T-helper 22 cell (primary cell): ENCODE measurements around the gene CISD3.
A peak's percentile ranks its signal among the peaks of the same experiment; 100 is the strongest.

Experiments used
- DNase-seq: peaks from one replicate; pipeline ENCODE4 v3.0.0-alpha.2; 2020; ENCODE audit warnings: low read depth

CISD3 gene

DNA sequence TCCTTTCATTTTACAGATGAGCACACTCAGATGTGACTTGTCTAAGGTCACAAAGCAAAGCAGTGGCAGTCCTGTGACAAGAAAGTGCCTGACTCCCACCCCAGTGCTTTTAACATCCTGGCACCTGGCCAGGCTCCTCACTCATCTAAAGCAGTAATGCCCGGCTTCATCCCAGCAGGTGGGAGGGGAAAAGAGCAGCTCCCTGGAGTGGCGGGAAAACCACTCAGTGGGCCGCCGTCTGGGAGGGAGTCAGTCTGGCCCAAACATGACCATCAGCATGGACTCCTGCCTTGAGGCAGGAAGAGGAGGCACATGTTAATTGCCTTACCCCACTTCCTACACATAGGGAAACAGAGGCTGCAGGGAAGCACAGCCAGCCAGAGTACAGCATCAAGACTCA is 15.4 kb downstream of the CISD3 start:
- DNase-seq = no peak

DNA sequence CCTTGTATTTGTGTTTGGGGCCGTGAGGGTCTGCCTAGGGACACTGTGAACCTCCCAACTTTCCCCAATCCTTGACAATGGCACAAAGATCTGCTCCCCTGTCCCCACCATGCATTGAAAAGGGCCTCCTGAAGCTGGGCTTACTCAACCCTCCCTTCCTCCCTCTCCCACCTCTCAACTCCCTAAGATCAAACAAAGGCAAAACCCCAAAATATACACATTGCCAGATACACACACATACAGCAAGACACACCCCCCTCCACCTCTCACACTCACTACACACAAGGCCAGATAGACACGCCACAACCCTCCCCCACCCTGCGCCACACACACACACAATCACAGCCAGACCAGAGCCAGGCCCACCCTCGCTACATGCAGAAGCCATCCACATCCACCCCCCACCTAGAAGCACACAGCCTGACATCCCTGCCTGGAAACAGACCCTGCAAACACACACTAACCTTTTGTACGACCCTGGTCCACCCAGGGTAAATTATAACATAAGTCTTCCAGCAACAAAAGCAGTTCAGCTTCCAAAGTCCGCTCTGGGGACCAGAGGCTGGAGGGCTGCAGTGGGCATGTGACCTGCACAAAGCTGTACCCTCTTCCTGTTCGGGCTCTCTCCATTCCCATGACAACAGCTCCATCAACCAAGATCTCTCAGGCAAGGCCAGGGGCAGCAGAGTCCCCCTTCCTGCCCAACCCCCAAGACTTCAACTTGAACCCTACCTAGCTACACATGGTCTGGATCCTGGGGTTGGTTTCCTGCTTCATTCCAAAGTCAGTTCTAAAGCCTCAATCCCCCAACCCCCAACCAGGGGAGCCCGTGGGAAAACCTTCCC is 16.1 kb downstream of the CISD3 start:
- no peak for DNase-seq

DNA sequence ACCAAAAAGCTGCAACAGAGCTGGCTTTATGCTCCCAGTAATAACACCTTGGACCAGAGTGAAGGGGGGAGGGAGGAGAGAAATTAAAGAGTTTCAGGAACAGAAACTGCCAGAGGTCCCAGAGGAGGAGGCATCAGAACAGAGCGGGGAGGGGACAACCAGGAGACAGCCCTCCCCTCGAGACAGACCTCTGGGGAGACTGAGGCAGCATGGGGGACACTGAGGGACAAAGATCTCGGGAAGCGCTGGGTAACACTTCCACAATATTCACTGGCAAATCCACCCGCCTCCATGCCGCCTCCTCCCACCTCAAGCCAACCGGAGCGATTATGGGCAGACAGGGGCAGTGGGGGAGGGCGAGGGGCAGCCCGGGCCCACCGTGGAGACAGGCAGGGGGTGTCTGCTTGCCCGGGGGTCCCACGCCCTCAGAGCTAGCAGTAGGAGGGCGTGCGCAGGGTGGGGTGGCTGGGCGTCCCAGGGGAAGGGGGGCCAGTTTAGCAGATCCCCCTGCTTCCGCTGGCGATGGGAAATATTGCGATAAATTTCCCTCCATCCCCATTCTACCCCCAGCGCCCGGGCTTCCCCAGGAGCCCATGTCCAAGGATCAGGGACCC is 16.8 kb downstream of the CISD3 start:
- DNase-seq = no peak

DNA sequence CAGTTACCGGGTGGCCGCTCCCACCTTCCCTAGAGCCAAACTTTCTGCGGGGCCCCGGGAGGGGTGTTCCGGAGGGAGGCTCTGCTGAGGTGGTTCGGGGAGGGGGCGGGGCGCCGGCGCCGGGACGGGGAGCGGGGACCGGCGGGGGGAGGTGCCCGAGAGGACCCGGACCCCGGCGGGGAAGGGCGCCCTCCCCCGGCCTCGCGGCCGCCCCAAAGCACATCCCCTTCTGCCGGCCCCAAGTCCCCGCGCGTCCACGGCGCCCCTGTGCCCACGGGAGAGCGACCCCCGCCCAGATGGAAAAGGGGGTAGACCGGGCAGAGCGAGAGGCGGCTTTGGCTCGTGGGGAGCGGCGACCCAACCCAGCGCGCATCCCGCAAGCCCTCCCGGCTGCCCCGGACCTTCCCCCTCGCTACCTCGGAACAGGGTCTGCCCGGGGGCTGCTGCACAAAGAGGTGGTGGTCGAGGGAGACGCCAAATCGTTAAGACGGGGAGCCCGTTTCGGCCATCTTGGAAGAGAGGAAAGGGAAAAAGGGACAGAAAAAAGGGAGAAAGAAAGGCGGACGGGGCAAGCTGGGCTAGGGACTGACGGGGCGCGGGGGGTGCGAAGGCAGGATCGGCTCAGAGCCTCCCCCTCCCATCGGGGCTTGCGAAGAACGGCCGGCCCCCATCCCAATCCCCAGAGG is 17.5 kb downstream of the CISD3 start:
- no peak for DNase-seq

- no peak for DNase-seq
Measured at GRCh38 chr17:38748149-38748891, 18.2 kb downstream of the CISD3 start, which contains the start of gene PCGF2. Gene PCGF2 (minus strand): TSS chr17:38748336. CDS start chr17:38740402, 7,934 bp downstream.

DNA sequence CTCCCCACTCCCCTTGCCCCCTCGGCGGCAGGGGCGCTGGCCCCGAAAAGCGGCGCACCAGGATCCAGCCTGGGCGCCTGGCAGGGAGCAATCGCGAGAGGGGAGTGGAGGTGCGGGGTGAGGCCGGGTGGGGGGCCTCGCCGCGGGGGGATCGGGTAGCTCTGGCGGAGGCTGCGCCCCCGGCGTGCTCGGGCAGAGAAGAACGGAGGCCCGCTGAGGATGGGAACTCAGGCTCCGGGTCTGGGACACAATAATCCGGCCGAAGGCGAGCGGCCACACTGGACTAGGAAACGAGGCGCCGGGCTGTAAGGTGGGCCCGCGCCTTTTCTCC is 18.7 kb downstream of the CISD3 start:
- DNase-seq = no peak

GRCh38 chr17:38749223-38750043 is 19.3 kb downstream of the CISD3 start:
- no peak for DNase-seq

GRCh38 chr17:38750044-38750311 is 19.8 kb downstream of the CISD3 start:
- DNase-seq = no peak

DNA sequence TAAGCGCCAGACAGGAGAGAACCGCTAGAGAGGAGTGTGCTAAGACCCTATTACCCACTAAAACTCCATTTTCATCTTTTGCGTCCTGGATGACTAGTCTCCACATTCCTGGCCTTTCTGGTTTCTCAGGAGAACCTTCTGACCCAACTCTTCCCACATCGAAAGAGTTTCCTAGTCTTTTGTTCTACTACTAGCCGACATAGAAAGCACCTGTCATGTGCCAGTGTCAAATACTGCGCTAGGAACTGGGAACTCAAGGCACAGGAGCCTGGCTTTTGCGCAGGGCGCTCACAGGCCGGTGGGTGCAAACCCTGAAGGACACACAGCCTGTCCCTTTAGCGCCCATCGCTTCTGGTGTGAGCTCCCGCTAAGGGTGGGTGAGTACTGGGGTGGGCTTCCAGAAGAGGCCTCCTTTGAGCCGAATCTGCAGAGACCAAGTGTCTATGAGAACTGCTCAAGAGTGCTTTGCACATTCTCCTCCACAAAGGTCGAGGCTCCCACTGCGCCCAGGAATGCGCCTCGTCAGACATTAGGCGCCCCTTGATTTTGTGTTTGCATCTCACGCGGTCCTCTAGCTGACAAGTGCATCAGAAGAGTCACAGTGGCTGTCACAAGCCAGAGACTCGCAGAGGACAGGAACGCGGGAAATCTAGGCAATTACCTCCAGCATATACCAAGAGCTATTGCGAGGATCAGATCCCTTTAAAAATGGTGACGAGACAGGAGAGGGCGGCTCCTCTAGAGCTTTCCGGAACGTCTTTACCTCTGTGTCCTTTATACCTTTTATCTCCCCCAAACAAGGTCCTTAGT is 20.4 kb downstream of the CISD3 start:
- no peak for DNase-seq

DNA sequence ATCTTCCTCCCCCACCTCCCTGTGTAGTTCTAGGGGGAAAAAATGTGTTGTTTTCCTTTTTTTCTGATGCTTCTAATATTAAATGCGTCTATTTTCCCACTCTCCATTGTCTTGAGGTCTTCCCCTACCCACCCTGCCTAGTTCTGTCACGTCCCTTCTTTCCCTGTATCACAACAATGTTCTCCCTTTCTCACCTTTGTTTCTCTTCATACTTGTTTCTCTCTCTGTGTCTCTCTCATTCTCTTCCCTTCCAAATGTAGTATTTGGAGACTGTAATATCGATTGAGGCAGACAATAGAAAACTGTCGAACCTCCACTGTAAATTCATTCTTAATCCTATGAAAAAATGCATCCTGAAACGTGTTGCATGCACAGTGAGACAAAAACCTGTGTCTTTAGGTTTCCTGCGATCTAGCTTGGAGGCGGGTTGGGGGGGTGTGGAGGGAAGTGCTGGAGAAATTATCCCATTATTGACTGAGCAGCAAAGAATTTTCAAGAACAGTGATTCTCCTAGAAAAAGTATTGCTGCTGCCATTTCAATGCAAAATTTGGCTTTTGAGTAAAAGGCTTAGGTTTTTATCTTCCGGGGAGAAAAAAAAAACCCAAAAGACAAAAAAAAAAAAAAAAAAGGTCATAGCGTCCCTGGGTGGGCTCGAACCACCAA is 21.1 kb downstream of the CISD3 start:
- no peak for DNase-seq

DNA sequence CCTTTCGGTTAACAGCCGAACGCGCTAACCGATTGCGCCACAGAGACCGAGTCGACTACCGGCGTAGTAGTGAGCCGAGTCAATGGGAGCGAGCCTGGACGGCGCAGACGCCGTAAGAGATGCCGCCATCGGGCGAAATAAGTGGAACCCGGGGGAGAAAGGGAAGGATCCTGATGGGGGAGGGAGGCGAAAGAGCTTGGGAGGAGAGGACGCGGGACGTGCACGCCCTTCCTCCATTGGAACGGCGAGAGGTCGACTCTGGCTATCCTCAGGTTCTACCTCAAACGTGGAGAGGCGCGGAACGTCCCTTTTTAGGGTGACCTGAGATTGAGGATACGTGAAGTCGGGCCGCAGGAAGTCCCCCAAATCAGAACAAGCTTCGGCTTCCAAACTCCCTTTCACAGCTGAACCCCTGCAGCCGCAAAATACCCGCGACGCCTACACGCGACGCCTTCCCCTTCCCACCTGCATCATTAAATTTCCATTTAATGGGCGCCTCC is 21.7 kb downstream of the CISD3 start:
- peak; percentile 45 for DNase-seq

- peak; percentile 96 for DNase-seq
Measured at GRCh38 chr17:38752308-38753070, 22.3 kb downstream of the CISD3 start, which contains the start of gene PSMB3. Gene PSMB3 (plus strand): TSS chr17:38752741. CDS start chr17:38752827, 86 bp downstream.

- no peak for DNase-seq
Measured at GRCh38 chr17:38753071-38753506, 22.9 kb downstream of the CISD3 start.

DNA sequence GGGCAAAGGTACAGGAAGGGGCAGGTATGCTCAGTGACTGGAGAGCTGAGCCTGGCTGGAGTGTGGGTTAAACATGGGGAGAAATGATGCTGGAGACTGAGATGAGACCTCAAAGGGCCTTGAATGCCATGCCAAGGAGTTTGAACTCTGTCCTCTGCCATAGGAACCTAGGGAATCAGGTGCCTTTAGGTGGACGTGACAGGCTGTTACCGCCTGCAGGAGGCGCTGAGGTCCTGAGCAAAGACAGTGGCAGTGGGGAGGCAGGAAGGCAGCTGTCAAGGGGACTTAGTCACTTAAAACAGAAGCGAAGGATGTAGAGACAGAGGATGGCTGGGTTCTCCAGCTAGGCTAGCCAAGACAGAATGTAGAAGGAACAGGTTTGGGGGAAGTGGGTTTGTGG is 31.5 kb downstream of the CISD3 start:
- no peak for DNase-seq

DNA sequence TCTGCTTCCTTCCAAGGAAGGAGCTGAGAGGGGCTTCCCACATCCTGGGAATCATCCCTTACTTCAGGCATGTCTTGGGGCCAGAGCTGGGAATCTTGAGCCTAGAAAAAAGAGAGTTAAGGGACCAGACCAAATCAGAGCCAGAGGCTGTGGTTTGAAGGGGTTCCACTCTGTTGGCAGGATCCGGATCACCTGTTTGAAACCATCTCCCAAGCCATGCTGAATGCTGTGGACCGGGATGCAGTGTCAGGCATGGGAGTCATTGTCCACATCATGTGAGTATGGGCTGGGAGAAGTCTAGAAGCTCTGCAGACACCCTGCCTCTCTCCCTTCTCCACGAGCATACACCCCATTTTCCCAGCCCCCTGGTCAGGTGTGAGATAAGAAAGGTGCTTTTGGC is 32.1 kb downstream of the CISD3 start:
- no peak for DNase-seq

GRCh38 chr17:38766341-38766740 is 36.2 kb downstream of the CISD3 start:
- no peak for DNase-seq

DNA sequence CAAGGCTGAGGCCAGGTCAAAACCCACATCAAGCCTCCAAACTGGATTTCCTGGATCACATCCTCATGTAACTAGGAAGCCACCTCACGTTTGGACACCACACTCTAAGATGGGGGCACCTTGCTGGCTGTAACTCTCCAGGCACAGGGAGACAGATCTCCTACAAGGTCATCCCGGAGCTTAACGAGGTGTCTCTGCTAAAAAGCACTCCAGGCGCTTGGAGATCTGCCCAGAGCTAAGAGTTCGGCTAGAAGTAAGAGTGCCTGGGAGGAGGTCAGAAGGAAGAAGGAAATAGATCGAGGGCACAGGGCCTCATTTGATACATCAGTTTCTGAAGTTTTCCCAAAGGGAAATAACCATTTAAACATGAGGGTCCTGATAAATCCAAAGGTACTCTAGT is 38.3 kb downstream of the CISD3 start:
- DNase-seq = no peak

GRCh38 chr17:38773258-38773657 is 43.1 kb downstream of the CISD3 start:
- no peak for DNase-seq

DNA sequence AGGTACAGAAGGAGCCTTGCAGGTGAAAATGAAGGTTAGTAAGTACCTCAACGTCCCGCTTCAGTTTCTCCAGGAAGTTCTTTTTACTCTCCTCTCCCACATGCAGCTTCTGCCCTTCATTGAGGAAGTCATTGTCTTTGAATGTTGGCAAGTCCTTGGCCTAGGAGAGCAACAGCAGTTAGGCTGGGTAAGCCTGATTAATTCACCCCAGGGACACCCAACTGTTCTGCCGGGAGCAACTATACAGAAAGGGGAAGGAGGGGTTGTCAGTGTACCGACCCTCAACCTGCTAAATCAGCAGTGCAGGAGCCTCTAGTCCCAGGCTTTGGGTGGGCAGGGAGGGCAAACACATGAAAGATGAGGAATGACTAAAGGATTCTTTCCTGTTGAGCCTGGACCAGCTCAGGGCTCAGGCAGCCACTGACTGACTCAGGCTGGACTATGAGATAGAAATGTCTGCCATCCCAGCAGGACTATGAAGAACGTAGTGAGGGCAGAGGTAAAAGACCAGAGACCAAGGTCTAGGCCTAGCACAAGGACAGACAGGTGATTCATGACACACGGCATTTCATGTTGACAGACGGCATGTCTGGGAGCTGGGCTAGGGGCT is 47.6 kb downstream of the CISD3 start:
- DNase-seq = no peak
